ENCODE results near the gene LSM11.

The LSM11 gene

GRCh38 chr5:157778121-157778805 lies 34.8 kb downstream of the LSM11 start:
- no peak for FAIRE-seq
- no peak for DNase-seq (ENCODE audit: insufficient read length, low spot score)

GRCh38 chr5:157779221-157779620 lies 35.7 kb downstream of the LSM11 start:
- no peak for TF ChIP-seq CTCF (IDR thresholded peaks at IDR 0.05; ENCODE audit: insufficient read depth, missing control alignments)
- no peak for FAIRE-seq
- DNase-seq (ENCODE audit: insufficient read length, low spot score), result no peak

More at GRCh38 chr5:157778121-157778805, 34.8 kb downstream of the LSM11 start:
- TF ChIP-seq CTCF (IDR thresholded peaks at IDR 0.05; ENCODE audit: insufficient read depth, missing control alignments), result no peak

- FAIRE-seq (no peak), DNase-seq (ENCODE audit: insufficient read length, low spot score) (no peak)
- TF ChIP-seq CTCF (IDR thresholded peaks at IDR 0.05; ENCODE audit: insufficient read depth, missing control alignments), result no peak
Observed at GRCh38 chr5:157785801-157786200, 42.3 kb downstream of the LSM11 start.

- FAIRE-seq, result no peak
- no peak for DNase-seq (ENCODE audit: insufficient read length, low spot score)
- TF ChIP-seq CTCF (IDR thresholded peaks at IDR 0.05; ENCODE audit: insufficient read depth, missing control alignments), result no peak
Observed at GRCh38 chr5:157793301-157793700, 49.8 kb downstream of the LSM11 start.

- DNase-seq (ENCODE audit: insufficient read length, low spot score) (no peak), FAIRE-seq (no peak)
- no peak for TF ChIP-seq CTCF (IDR thresholded peaks at IDR 0.05; ENCODE audit: insufficient read depth, missing control alignments)
Observed at GRCh38 chr5:157799578-157799977, 56.1 kb downstream of the LSM11 start.

GRCh38 chr5:157800137-157800536 lies 56.6 kb downstream of the LSM11 start:
- FAIRE-seq (no peak), DNase-seq (ENCODE audit: insufficient read length, low spot score) (no peak)
- no peak for TF ChIP-seq CTCF (IDR thresholded peaks at IDR 0.05; ENCODE audit: insufficient read depth, missing control alignments)

GRCh38 chr5:157802736-157803135 lies 59.2 kb downstream of the LSM11 start:
- no peak for FAIRE-seq
- DNase-seq (ENCODE audit: insufficient read length, low spot score), result no peak
- no peak for TF ChIP-seq CTCF (IDR thresholded peaks at IDR 0.05; ENCODE audit: insufficient read depth, missing control alignments)

Data from D721Med (cell line).